Chondrocyte (in vitro differentiated cells): Measurements from ENCODE around the gene SMYD5. TPM values are rescaled to one million over a fixed set of nuclear protein-coding genes. Genes with fewer than 3 reads are reported as not detected.

Experiments used
- DNase-seq: peaks from one replicate; pipeline ENCODE4 v3.0.0; 2021; ENCODE audit warnings: mixed read lengths, low spot score
- H3K27ac Mint-ChIP-seq: one replicate; pipeline ENCODE4 v1.8.0; 2021; ENCODE audit warnings: mild to moderate bottlenecking, moderate library complexity, mixed read lengths; ENCODE audit not compliant: unreplicated experiment
- H3K27me3 Mint-ChIP-seq: 2 replicates; pipeline ENCODE4 v1.8.0; 2021; ENCODE audit warnings: low read depth, mixed read lengths
- H3K36me3 Mint-ChIP-seq: 2 replicates; pipeline ENCODE4 v1.8.0; 2021; ENCODE audit warnings: low read depth, mixed read lengths
- H3K4me1 Mint-ChIP-seq: 2 replicates; pipeline ENCODE4 v1.8.0; 2021; ENCODE audit warnings: low read depth, mild to moderate bottlenecking, mixed read lengths
- H3K4me3 Mint-ChIP-seq: one replicate; pipeline ENCODE4 v1.8.0; 2021; ENCODE audit warnings: mild to moderate bottlenecking, moderate library complexity, mixed read lengths; ENCODE audit not compliant: unreplicated experiment
- H3K9me3 Mint-ChIP-seq: 2 replicates; pipeline ENCODE4 v1.8.0; 2021; ENCODE audit warnings: low read depth, mixed read lengths
- CTCF ChIP-seq: fragments of 200-600 bp; sonication (generic); IDR thresholded peaks from 2 replicates; pipeline ENCODE4 v1.5.0; 2021; ENCODE audit warnings: antibody characterized with exemption, mild to moderate bottlenecking, moderate library complexity
- total RNA-seq: library from RNA; stranded (reverse); gene quantifications from 3 replicates; pipeline ENCODE4 v1.2.1, GENCODE V29; 2021

The SMYD5 gene
- total RNA-seq, 1 donor from 2014 or later, result 10.0 TPM

- Mint-ChIP-seq H3K4me1 (peaks cover 46% of the 10 kb centered on the region), H3K27ac (peak overlapping the region; percentile 95), H3K36me3 (no peaks in the 10 kb centered on the region), H3K27me3 (no peaks in the 10 kb centered on the region), H3K4me3 (peak overlapping the region; percentile 96), H3K9me3 (no peaks in the 10 kb centered on the region)
- no peak for TF ChIP-seq CTCF
- DNase-seq, result no peak
These were observed 21.4 kb downstream of the SMYD5 start for GRCh38 chr2:73235315-73236028.

GRCh38 chr2:73237168-73237567 is 23.1 kb downstream of the SMYD5 start:
- Mint-ChIP-seq H3K9me3 (no peaks in the 10 kb centered on the region), H3K4me3 (no peak overlapping the region), H3K36me3 (no peaks in the 10 kb centered on the region), H3K27me3 (no peaks in the 10 kb centered on the region), H3K27ac (peak overlapping the region; percentile 18), H3K4me1 (peaks cover 46% of the 10 kb centered on the region)
- TF ChIP-seq CTCF, result no peak
- DNase-seq, result no peak

- DNase-seq, result no peak
- peaks cover 40% of the 10 kb centered on the region for H3K4me1 Mint-ChIP-seq
- no peaks in the 10 kb centered on the region for H3K27me3 Mint-ChIP-seq
- no peaks in the 10 kb centered on the region for H3K36me3 Mint-ChIP-seq
- H3K4me3 Mint-ChIP-seq, result no peak overlapping the region
- no peaks in the 10 kb centered on the region for H3K9me3 Mint-ChIP-seq
- H3K27ac Mint-ChIP-seq, result no peak overlapping the region
- TF ChIP-seq CTCF, result no peak
These were observed 24.1 kb downstream of the SMYD5 start for GRCh38 chr2:73238149-73238548.

- H3K4me3 Mint-ChIP-seq, result no peak overlapping the region
- H3K27me3 Mint-ChIP-seq, result no peaks in the 10 kb centered on the region
- no peak for DNase-seq
- peaks cover 40% of the 10 kb centered on the region for H3K4me1 Mint-ChIP-seq
- no peaks in the 10 kb centered on the region for H3K9me3 Mint-ChIP-seq
- no peak overlapping the region for H3K27ac Mint-ChIP-seq
- no peaks in the 10 kb centered on the region for H3K36me3 Mint-ChIP-seq
- no peak for TF ChIP-seq CTCF
These were observed 24.9 kb downstream of the SMYD5 start for GRCh38 chr2:73238976-73239375.

- Mint-ChIP-seq H3K27me3 (no peaks in the 10 kb centered on the region), H3K27ac (no peak overlapping the region), H3K9me3 (no peaks in the 10 kb centered on the region), H3K4me3 (no peak overlapping the region), H3K36me3 (peaks cover 6% of the 10 kb centered on the region), H3K4me1 (peaks cover 39% of the 10 kb centered on the region)
- no peak for TF ChIP-seq CTCF
- no peak for DNase-seq
These were observed 25.7 kb downstream of the SMYD5 start for GRCh38 chr2:73239776-73240175.
